Jurkat, Clone E6-1 (cell line): Measurements from ENCODE around the gene TUBG1. TPM values are rescaled to one million over a fixed set of nuclear protein-coding genes. Genes with fewer than 3 reads are reported as not detected.
A peak's percentile ranks its signal among the peaks of the same experiment; 100 is the strongest.

ENCODE experiments used
- DNase-seq: peaks from one replicate; pipeline ENCODE4 v3.0.0-alpha.2; 2011; ENCODE audit warnings: low read depth, low spot score
- H3K4me3 ChIP-seq: 2 replicates; pipeline ENCODE4 v1.5.1; 2011; ENCODE audit warnings: mild to moderate bottlenecking, low read length, control low read depth, moderate library complexity
- polyA plus RNA-seq: library from polyadenylated mRNA; unstranded; fragments of >200 nt; gene quantifications from one replicate; pipeline ENCODE4 v1.2.1, GENCODE V29; 2012; ENCODE audit warnings: missing spikeins; ENCODE audit not compliant: insufficient read length, insufficient read depth

Gene TUBG1
- 231 TPM for polyA plus RNA-seq

GRCh38 chr17:42609182-42609813, at the start of gene TUBG1, which contains the start of gene RETREG3:
TSS of gene TUBG1 (plus strand) at chr17:42609683. CDS start at chr17:42609738, 55 bp downstream.
TSS of gene RETREG3 (minus strand) at chr17:42609374. CDS start at chr17:42609324, 50 bp downstream.
- peak; percentile 99 for DNase-seq

GRCh38 chr17:42560246-42560645, 49.2 kb upstream of the TUBG1 start:
- H3K4me3 ChIP-seq: no peak overlapping the region
- DNase-seq: no peak

More at GRCh38 chr17:42609182-42609813, at the start of gene TUBG1, which contains the start of gene RETREG3:
- H3K4me3 ChIP-seq: peak within 1 kb of the TSS; percentile 99

GRCh38 chr17:42561897-42562387, 47.5 kb upstream of the TUBG1 start, which contains the start of gene COASY:
TSS of gene COASY (plus strand) at chr17:42562148. CDS start at chr17:42562623, 475 bp downstream.
- DNase-seq: peak; percentile 96
- peak within 1 kb of the TSS; percentile 98 for H3K4me3 ChIP-seq

- no peak for DNase-seq
Measured at GRCh38 chr17:42562388-42563142, 46.9 kb upstream of the TUBG1 start.

GRCh38 chr17:42563143-42563509, 46.4 kb upstream of the TUBG1 start:
- H3K4me3 ChIP-seq: peak overlapping the region; percentile 98
- no peak for DNase-seq

More at GRCh38 chr17:42562388-42563142, 46.9 kb upstream of the TUBG1 start:
- peak overlapping the region; percentile 98 for H3K4me3 ChIP-seq

- peak overlapping the region; percentile 98 for H3K4me3 ChIP-seq
- no peak for DNase-seq
Measured at GRCh38 chr17:42563543-42563942, 45.9 kb upstream of the TUBG1 start.

GRCh38 chr17:42563950-42564349, 45.5 kb upstream of the TUBG1 start:
- no peak for DNase-seq
- H3K4me3 ChIP-seq: no peak overlapping the region

- DNase-seq: no peak
Measured at GRCh38 chr17:42564815-42565522, 44.5 kb upstream of the TUBG1 start.

GRCh38 chr17:42565523-42566214, 43.8 kb upstream of the TUBG1 start:
- no peak overlapping the region for H3K4me3 ChIP-seq
- no peak for DNase-seq

More at GRCh38 chr17:42564815-42565522, 44.5 kb upstream of the TUBG1 start:
- no peak overlapping the region for H3K4me3 ChIP-seq

GRCh38 chr17:42566215-42566882, 43.1 kb upstream of the TUBG1 start:
- DNase-seq: no peak
- peak overlapping the region; percentile 58 for H3K4me3 ChIP-seq

GRCh38 chr17:42566883-42567573, 42.5 kb upstream of the TUBG1 start, which contains the start of gene MLX:
TSS of gene MLX (plus strand) at chr17:42567100. CDS start at chr17:42567125, 25 bp downstream.
- H3K4me3 ChIP-seq: peak within 1 kb of the TSS; percentile 58
- DNase-seq: peak; percentile 83

GRCh38 chr17:42568341-42569111, 41.0 kb upstream of the TUBG1 start:
- no peak overlapping the region for H3K4me3 ChIP-seq
- DNase-seq: no peak

- no peak for DNase-seq
- no peak overlapping the region for H3K4me3 ChIP-seq
Measured at GRCh38 chr17:42571435-42572225, 37.9 kb upstream of the TUBG1 start.

GRCh38 chr17:42573095-42573494, 36.4 kb upstream of the TUBG1 start:
- no peak overlapping the region for H3K4me3 ChIP-seq
- DNase-seq: no peak

GRCh38 chr17:42574463-42574862, 35.0 kb upstream of the TUBG1 start:
- H3K4me3 ChIP-seq: no peak overlapping the region
- DNase-seq: no peak

- peak; percentile 34 for DNase-seq
Measured at GRCh38 chr17:42577140-42577531, 32.3 kb upstream of the TUBG1 start.

More at GRCh38 chr17:42577140-42577531, 32.3 kb upstream of the TUBG1 start:
- H3K4me3 ChIP-seq: peak overlapping the region; percentile 68
